ENCODE data around the gene RIC8B.

Gene RIC8B

GRCh38 chr12:106900554-106900953 lies 126.1 kb downstream of the RIC8B start:
- H3K27me3 ChIP-seq (ENCODE audit: control insufficient read depth, insufficient read depth, low read length) = peaks cover 19% of the 10 kb centered on the region
- H3K4me1 ChIP-seq (ENCODE audit: control insufficient read depth, insufficient read depth, low read length) = peaks cover 3% of the 10 kb centered on the region
- H3K4me3 ChIP-seq (ENCODE audit: low read length) = no peak overlapping the region
- no peaks in the 10 kb centered on the region for H3K9me3 ChIP-seq (ENCODE audit: control insufficient read depth, low read length)
- H3K9ac ChIP-seq (ENCODE audit: low read length) = no peak overlapping the region
- no peaks in the 10 kb centered on the region for H3K36me3 ChIP-seq (ENCODE audit: control insufficient read depth, insufficient read depth, low read length)

- no peak overlapping the region for H3K4me3 ChIP-seq (ENCODE audit: low read length)
- H3K4me1 ChIP-seq (ENCODE audit: control insufficient read depth, insufficient read depth, low read length) = peaks cover 3% of the 10 kb centered on the region
- no peak overlapping the region for H3K9ac ChIP-seq (ENCODE audit: low read length)
- peaks cover 19% of the 10 kb centered on the region for H3K27me3 ChIP-seq (ENCODE audit: control insufficient read depth, insufficient read depth, low read length)
- no peaks in the 10 kb centered on the region for H3K36me3 ChIP-seq (ENCODE audit: control insufficient read depth, insufficient read depth, low read length)
- no peaks in the 10 kb centered on the region for H3K9me3 ChIP-seq (ENCODE audit: control insufficient read depth, low read length)
Measured at GRCh38 chr12:106901276-106901675, 126.8 kb downstream of the RIC8B start.

DNA sequence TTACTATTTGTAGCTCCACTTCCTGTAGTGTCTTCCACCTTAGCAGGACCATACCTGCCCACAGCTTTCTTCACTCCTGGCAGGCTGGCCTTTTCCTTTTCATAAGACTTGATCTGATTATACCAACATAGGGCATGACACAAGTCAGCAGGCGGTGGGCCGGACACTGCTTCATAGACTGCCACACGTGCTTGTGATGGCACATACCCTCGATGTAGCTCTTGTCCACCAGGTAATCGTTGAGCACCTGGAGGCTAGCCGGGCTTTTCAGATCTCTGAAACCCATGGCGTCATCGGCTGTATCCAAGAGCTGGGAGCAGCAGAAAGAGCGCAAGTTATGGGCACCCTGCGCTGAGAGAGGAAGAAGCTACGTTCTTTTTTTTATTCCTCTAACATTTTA lies 127.6 kb downstream of the RIC8B start:
- H3K9me3 ChIP-seq (ENCODE audit: control insufficient read depth, low read length) = no peaks in the 10 kb centered on the region
- H3K9ac ChIP-seq (ENCODE audit: low read length) = no peak overlapping the region
- peaks cover 19% of the 10 kb centered on the region for H3K27me3 ChIP-seq (ENCODE audit: control insufficient read depth, insufficient read depth, low read length)
- peaks cover 3% of the 10 kb centered on the region for H3K4me1 ChIP-seq (ENCODE audit: control insufficient read depth, insufficient read depth, low read length)
- H3K36me3 ChIP-seq (ENCODE audit: control insufficient read depth, insufficient read depth, low read length) = no peaks in the 10 kb centered on the region
- H3K4me3 ChIP-seq (ENCODE audit: low read length) = no peak overlapping the region

DNA sequence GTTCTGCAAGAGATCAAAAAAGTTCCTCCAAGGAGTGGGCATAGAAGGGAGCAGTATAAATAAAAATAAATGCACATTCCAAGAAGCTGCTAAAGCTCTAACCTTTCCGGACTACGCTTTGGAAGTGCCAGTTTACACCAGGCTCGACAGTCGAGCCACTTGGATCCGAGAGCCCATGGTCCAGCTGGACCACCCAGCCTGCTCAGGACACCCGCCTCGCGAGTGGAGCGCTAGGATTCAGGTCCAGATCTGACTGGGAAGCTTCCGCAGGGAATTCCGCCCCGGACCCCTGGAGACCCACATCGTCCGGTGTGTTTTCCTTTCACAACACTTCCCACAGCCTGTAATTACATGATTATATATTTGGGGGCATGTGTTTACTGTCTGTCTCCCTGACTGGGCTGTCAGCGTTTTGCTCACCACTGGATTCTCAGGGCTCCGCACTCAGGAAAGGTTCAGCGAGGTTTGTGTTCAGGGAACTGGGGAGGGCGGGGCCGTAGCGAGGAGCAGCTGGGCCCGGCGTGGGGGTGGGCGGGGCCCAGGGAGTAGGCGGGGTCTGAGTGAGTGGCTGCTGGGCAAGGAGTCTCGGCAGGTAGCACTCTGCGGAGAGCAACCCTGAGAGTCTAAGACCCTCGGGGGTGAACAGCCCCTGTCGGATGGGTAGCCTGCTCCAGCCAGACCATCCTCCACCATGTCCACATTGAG lies 128.9 kb downstream of the RIC8B start:
- Histone ChIP-seq H3K4me3 (ENCODE audit: low read length) (peak overlapping the region; percentile 67), H3K9ac (ENCODE audit: low read length) (peak overlapping the region; percentile 72), H3K27me3 (ENCODE audit: control insufficient read depth, insufficient read depth, low read length) (peaks cover 12% of the 10 kb centered on the region), H3K36me3 (ENCODE audit: control insufficient read depth, insufficient read depth, low read length) (no peaks in the 10 kb centered on the region), H3K4me1 (ENCODE audit: control insufficient read depth, insufficient read depth, low read length) (peaks cover 3% of the 10 kb centered on the region), H3K9me3 (ENCODE audit: control insufficient read depth, low read length) (no peaks in the 10 kb centered on the region)

GRCh38 chr12:106906715-106907114 lies 132.2 kb downstream of the RIC8B start:
- Histone ChIP-seq H3K4me1 (ENCODE audit: control insufficient read depth, insufficient read depth, low read length) (peaks cover 3% of the 10 kb centered on the region), H3K9me3 (ENCODE audit: control insufficient read depth, low read length) (no peaks in the 10 kb centered on the region), H3K36me3 (ENCODE audit: control insufficient read depth, insufficient read depth, low read length) (no peaks in the 10 kb centered on the region), H3K4me3 (ENCODE audit: low read length) (no peak overlapping the region), H3K27me3 (ENCODE audit: control insufficient read depth, insufficient read depth, low read length) (peaks cover 20% of the 10 kb centered on the region), H3K9ac (ENCODE audit: low read length) (no peak overlapping the region)

DNA sequence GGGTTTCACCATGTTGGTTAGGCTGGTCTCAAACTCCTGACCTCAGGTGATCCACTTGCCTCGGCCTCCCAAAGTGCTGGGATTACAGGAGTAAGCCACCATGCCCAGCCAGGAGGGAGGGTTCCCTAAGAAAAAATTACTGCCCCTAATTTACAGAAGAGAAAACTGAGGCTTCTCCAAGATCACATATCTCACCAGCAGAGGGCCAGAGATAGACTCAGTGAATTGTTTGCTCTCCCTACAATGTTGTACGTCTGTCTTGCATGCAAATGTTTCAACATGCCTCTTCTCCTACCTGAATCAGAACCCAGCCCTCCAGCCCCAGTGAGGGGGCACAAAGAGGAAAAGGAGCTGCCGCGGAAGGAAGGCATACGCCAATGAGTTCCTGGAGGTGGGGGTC lies 132.9 kb downstream of the RIC8B start:
- Histone ChIP-seq H3K36me3 (ENCODE audit: control insufficient read depth, insufficient read depth, low read length) (no peaks in the 10 kb centered on the region), H3K27me3 (ENCODE audit: control insufficient read depth, insufficient read depth, low read length) (peaks cover 19% of the 10 kb centered on the region), H3K4me1 (ENCODE audit: control insufficient read depth, insufficient read depth, low read length) (peaks cover 3% of the 10 kb centered on the region), H3K9ac (ENCODE audit: low read length) (no peak overlapping the region), H3K9me3 (ENCODE audit: control insufficient read depth, low read length) (no peaks in the 10 kb centered on the region), H3K4me3 (ENCODE audit: low read length) (no peak overlapping the region)

DNA sequence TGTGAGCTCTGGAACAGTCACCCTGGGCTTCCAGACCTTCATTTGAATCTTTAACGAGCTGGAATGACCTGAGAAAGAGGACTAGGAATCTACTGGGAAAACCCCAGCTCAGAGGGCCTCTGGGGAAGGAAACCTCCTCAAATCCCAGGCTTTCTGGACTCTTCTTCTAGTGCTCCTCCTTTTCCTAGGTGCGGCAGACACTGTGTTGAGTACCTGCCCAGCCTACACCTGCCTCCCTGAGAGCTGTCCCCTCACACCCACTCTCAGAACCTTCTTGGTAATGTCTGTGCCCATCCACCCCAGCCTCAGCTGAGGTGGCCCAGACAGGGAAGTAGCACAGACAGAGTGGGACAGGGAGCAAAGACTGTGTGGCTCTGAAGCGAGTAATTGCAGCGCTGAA lies 133.4 kb downstream of the RIC8B start:
- Histone ChIP-seq H3K9ac (ENCODE audit: low read length) (no peak overlapping the region), H3K36me3 (ENCODE audit: control insufficient read depth, insufficient read depth, low read length) (no peaks in the 10 kb centered on the region), H3K27me3 (ENCODE audit: control insufficient read depth, insufficient read depth, low read length) (peaks cover 14% of the 10 kb centered on the region), H3K9me3 (ENCODE audit: control insufficient read depth, low read length) (no peaks in the 10 kb centered on the region), H3K4me1 (ENCODE audit: control insufficient read depth, insufficient read depth, low read length) (peaks cover 3% of the 10 kb centered on the region), H3K4me3 (ENCODE audit: low read length) (no peak overlapping the region)

DNA sequence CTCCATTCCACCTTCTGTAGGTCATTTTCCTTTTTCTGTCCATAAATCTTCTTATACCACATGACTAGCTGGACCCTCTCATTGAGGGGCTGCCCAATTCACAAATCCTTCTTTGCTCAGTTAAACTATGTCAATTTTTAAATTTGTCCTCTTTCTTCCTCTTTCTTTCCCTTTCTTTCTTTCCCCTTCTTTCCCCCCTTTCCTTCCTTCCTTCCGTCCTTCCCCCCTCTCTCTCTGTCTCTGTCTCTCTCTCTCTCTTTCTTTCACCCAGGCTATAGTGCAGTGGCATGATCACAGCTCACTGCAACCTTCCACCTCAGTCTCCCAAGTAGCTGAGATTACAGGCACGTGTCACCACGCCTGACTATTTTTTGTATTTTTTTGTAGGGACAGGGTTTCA lies 134.1 kb downstream of the RIC8B start:
- Histone ChIP-seq H3K27me3 (ENCODE audit: control insufficient read depth, insufficient read depth, low read length) (peaks cover 8% of the 10 kb centered on the region), H3K4me3 (ENCODE audit: low read length) (no peak overlapping the region), H3K4me1 (ENCODE audit: control insufficient read depth, insufficient read depth, low read length) (no peaks in the 10 kb centered on the region), H3K9me3 (ENCODE audit: control insufficient read depth, low read length) (no peaks in the 10 kb centered on the region), H3K36me3 (ENCODE audit: control insufficient read depth, insufficient read depth, low read length) (no peaks in the 10 kb centered on the region), H3K9ac (ENCODE audit: low read length) (no peak overlapping the region)

- no peak overlapping the region for H3K4me3 ChIP-seq (ENCODE audit: low read length)
- H3K9ac ChIP-seq (ENCODE audit: low read length) = no peak overlapping the region
- no peaks in the 10 kb centered on the region for H3K4me1 ChIP-seq (ENCODE audit: control insufficient read depth, insufficient read depth, low read length)
- no peaks in the 10 kb centered on the region for H3K9me3 ChIP-seq (ENCODE audit: control insufficient read depth, low read length)
- H3K36me3 ChIP-seq (ENCODE audit: control insufficient read depth, insufficient read depth, low read length) = no peaks in the 10 kb centered on the region
- peaks cover 8% of the 10 kb centered on the region for H3K27me3 ChIP-seq (ENCODE audit: control insufficient read depth, insufficient read depth, low read length)
Measured at GRCh38 chr12:106910202-106910601, 135.7 kb downstream of the RIC8B start.

DNA sequence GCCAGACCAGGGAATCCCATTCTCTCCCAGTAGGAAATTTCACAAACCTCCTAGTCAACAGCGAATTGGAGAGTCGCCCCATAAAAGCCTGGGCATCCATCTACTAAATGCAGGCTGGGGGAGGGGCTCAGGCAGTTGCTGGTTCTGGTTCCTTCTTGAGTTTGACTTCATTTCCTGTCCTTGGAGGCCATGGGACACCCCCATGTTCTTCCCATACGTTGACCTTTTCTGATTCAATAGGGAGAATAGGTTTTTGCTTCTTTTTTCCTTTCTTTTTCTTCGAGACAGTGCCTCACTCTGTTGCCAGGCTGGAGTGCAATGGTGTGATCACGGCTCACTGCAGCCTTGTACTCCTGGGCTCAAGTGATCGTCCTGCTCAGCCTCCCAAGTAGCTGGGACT lies 137.1 kb downstream of the RIC8B start:
- H3K4me1 ChIP-seq (ENCODE audit: control insufficient read depth, insufficient read depth, low read length) = no peaks in the 10 kb centered on the region
- no peak overlapping the region for H3K9ac ChIP-seq (ENCODE audit: low read length)
- H3K36me3 ChIP-seq (ENCODE audit: control insufficient read depth, insufficient read depth, low read length) = no peaks in the 10 kb centered on the region
- peaks cover 8% of the 10 kb centered on the region for H3K27me3 ChIP-seq (ENCODE audit: control insufficient read depth, insufficient read depth, low read length)
- H3K4me3 ChIP-seq (ENCODE audit: low read length) = no peak overlapping the region
- H3K9me3 ChIP-seq (ENCODE audit: control insufficient read depth, low read length) = no peaks in the 10 kb centered on the region

GRCh38 chr12:106913456-106913855 lies 139.0 kb downstream of the RIC8B start:
- no peaks in the 10 kb centered on the region for H3K36me3 ChIP-seq (ENCODE audit: control insufficient read depth, insufficient read depth, low read length)
- H3K9ac ChIP-seq (ENCODE audit: low read length) = no peak overlapping the region
- H3K27me3 ChIP-seq (ENCODE audit: control insufficient read depth, insufficient read depth, low read length) = peaks cover 8% of the 10 kb centered on the region

GRCh38 chr12:106914796-106915634 lies 140.5 kb downstream of the RIC8B start:
- Histone ChIP-seq H3K4me3 (ENCODE audit: low read length) (no peak overlapping the region), H3K36me3 (ENCODE audit: control insufficient read depth, insufficient read depth, low read length) (no peaks in the 10 kb centered on the region), H3K27me3 (ENCODE audit: control insufficient read depth, insufficient read depth, low read length) (no peaks in the 10 kb centered on the region), H3K4me1 (ENCODE audit: control insufficient read depth, insufficient read depth, low read length) (no peaks in the 10 kb centered on the region), H3K9me3 (ENCODE audit: control insufficient read depth, low read length) (no peaks in the 10 kb centered on the region), H3K9ac (ENCODE audit: low read length) (no peak overlapping the region)

More at GRCh38 chr12:106913456-106913855, 139.0 kb downstream of the RIC8B start:
- Histone ChIP-seq H3K4me1 (ENCODE audit: control insufficient read depth, insufficient read depth, low read length) (no peaks in the 10 kb centered on the region), H3K4me3 (ENCODE audit: low read length) (no peak overlapping the region), H3K9me3 (ENCODE audit: control insufficient read depth, low read length) (no peaks in the 10 kb centered on the region)

All from mucosa of stomach (tissue), 1 donor.